DMS53 treated with DMSO at 0.1 percent for 48 hours (cell line): ENCODE results near the gene WDR45.
A peak's percentile ranks its signal among the peaks of the same experiment; 100 is the strongest.
"Not testable (repeated sequence)": the region's sequence is repeated elsewhere in the genome, so short reads cannot be mapped to it uniquely, and the experiment has no call there.

Experiments
- DNase-seq: peaks from one replicate; lab custom pipeline; 2025; ENCODE audit not compliant: unreplicated experiment; lab: John Stamatoyannopoulos, UW

WDR45 gene

DNA sequence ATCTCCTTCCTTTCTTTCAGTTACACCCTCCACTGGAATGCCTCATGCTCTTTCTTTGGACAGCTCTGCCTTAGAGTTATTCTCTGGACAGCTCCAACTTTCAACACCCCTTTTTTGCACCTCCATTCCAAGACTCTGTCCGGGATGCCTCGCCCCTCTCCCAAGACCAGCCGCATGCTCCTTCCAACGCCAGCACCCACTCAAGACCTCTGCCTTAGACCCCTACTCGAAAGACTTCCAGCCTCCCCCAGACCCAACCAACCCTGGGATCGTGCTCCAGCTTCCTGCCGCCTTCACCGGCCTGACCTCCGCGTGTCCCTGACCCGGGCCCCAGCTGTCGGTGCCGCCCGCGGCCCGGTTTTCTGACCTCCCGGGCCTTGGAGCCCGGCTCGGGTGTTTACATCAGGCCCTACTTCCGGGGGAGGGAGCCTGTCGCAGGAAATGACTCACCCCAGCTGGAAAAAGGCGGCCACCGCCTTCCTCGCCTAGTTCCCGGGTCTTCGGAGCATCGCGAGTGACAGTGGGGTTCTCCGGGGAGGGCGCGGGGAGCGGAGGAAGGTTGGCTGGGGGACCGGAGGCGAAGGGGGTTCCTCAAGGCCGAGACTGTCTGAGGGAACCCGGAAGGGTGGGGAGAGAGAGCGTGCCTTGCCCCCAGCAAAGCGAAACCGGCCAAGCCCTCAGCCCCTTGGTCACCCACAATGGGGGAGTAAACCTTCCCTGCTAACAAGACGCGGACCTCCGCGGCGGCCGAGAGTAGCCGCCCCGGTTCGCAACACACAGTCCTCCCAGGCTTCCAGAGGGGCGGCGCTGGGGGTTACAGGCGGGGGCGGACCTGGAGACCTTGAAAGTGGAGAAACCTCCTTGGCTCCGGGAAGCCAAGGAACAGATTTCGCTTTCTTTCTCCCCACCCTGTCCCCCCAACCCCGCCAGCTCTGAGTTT lies at the start of gene WDR45:
TSS of gene WDR45 (minus strand) at position 399 of the 940 bp plus-strand sequence. CDS start 1,792 bp downstream, outside the sequence.
- peak; percentile 47 for DNase-seq

DNA sequence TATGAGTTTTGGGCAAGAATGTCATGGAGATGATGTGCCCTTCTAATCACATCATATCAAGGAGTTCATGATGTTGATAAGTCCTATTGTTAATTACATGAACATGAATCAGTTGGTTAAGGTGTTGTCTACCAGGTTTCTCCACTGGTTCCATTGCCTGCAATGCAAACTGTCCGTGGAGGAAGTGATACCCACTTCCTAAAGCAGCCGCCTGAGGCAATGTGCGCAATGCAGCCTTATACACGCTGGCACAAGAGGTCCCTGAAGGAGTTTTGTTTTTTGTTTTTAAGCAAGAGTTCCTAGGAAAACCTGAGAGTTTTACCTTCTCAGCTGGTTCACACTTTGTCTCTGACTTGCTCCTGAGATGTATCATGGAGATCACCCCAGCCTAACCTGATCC lies 49.7 kb upstream of the WDR45 start:
- DNase-seq, result no peak

DNA sequence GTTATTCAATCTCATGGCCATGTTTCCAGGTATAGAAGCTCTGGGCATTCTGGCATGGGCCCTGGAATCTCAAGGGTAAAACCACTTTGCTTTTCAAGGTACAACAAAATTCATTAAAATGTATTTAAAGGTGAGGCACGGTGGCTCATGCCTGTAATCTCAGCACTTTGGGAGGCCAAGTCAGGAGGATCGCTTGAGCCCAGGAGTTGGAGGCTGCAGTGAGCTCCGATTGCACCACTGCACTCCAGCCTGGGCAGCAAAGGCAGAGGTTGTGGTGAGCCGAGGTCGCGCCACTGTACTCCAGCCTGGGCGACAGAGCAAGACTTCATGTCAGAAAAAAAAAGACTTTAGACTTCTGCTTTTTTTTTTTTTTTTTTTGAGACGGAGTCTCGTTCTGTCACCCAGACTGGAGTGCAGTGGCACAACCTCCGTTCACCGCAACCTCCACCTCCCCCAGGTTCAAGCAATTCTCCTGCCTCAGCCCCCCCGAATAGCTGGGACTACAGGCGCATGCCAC lies 48.1 kb upstream of the WDR45 start:
- DNase-seq, result not testable (repeated sequence)

GRCh38 chrX:49122499-49122898 lies 42.8 kb upstream of the WDR45 start:
- no peak for DNase-seq

- no peak for DNase-seq
These were observed 40.4 kb upstream of the WDR45 start for GRCh38 chrX:49120091-49120490.

GRCh38 chrX:49117581-49117980 lies 37.9 kb upstream of the WDR45 start:
- no peak for DNase-seq

DNA sequence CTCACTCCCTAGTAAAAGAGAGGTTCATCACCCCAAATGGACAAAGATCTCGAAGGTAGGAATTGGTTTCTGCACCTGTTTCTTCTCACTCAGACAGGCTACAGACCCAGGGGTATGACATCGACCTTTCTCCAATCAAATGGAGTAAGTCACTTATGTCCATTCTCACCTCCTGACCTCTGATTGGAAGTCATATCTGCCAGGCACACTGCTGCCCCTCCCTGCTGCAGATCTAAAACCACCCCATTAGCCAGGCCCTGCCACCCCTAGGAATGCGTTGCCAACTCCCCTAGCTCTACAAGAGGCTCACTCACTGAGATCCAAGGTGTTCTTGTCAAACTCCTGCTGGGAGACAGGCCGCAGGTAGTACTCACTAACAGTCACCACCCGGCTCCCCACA lies 37.0 kb upstream of the WDR45 start:
- DNase-seq, result no peak

DNA sequence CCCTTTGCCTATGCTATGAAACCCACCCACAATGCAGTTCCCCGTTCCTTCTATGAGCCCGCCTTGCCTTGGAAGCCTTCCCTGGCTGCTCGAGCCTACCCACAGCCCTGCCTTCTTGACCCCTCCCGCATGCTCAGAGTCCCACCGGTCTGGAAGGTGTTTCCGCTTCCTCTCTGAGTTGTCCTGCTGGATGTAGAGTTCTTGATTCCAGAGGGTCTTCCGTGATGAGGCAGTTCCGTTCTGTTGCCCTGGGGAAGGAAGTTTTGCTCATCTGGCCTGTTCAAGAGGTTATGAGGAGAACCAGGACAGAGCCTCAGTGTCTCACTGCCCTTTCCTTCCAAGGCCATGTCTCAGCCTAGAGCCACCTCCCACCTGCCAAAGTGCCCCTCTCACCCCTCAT lies 36.4 kb upstream of the WDR45 start:
- no peak for DNase-seq

- no peak for DNase-seq
These were observed 32.1 kb upstream of the WDR45 start for GRCh38 chrX:49111791-49112190.

DNA sequence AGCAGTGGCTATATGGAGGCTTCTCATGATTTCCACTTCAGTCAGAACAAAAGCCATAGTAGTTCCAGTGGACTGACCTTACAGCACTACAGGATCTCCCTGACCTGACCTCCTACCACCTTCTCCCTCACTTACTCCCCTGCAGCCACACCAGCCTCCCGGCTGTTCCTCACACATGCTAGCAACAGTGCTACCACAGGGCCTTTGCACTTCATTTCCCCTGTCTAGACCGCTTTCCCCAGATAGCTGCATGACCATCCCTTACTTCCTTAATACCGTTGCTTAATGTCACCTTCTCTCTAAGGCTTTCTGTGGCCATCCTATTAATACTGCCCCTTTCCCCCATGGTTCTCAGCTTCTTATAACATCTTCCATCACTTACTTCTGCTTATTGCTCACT lies 30.7 kb upstream of the WDR45 start:
- no peak for DNase-seq

DNA sequence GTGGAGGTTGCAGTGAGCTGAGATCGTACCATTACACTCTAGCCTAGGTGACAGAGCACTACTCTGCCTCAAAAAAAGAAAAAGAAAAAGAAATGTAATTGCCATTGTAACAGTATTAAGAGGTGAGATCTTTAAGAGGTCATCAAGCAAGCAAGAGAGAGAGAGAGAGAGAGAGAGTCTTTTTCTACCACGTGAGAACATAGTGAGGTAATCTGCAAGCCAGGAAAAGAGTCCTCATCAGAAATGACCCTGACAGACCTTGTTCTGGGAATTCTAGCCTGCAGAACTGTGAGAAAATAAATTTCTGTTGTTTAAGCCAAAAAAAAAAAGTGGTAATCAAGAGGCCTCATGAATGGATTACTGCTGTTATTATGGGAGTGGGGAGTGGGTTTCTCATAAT lies 29.0 kb upstream of the WDR45 start:
- DNase-seq, result no peak

DNA sequence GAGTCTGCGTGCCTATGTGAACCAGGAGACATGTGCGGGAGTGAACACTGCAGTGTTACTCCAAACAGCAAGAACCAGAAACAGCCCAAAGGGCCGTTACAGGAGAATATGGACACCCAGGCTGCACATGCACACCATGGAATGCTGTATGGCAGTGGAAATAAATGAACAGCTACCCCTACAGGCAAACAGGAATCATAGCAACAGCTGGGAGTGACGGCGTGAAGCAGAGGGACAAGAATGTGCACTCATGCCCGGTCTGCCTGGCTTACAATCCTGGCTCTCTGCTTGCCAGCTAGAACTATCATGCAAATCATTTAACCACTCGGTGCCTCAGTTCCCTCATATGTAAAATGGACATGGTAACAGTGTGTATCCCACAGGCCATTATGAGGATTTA lies 27.2 kb upstream of the WDR45 start:
- peak; percentile 17 for DNase-seq

- no peak for DNase-seq
These were observed 26.6 kb upstream of the WDR45 start for GRCh38 chrX:49106296-49106695.

DNA sequence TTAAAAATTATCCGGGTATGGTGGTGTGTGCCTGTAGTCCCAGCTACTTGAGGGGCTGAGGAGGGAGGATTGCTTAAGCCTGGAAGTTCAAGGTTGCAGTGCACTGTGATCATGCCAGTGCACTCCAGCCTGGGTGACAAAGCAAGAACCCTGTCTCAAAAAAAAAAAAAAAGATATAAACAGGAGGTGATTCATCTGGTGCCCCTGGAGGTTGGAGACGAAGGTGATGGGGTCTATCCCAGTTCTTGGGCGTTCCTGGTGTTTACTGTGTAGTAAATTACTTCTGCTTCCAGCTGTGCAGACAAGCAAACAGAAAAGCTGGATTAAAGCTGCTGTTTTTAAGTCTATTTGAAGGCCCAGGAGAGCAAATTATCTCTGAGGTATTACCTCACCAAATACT lies 23.9 kb upstream of the WDR45 start:
- DNase-seq, result no peak

DNA sequence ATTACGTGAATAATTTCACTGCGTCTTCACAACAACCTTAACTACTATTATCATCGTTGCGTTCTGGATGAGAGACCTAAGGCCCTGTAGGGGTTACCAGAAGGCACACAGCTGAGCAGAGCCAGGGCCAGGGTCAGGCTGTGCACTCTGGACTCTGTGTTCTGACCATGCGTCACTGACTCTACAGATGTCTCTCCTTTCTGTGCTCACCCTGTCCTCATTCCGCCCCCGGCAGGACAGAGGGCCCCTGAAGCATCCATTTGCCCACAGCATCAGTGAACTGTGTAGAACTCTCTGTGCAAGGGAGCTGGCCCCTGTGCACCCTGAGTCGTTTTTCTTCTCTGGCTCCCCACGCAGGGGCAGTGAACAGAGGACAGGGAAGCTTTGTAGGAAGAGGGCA lies 22.5 kb upstream of the WDR45 start:
- DNase-seq, result no peak

GRCh38 chrX:49101629-49101984 lies 21.9 kb upstream of the WDR45 start:
- DNase-seq, result no peak

- DNase-seq, result peak; percentile 95
These were observed 21.3 kb upstream of the WDR45 start for GRCh38 chrX:49100704-49101628.

DNA sequence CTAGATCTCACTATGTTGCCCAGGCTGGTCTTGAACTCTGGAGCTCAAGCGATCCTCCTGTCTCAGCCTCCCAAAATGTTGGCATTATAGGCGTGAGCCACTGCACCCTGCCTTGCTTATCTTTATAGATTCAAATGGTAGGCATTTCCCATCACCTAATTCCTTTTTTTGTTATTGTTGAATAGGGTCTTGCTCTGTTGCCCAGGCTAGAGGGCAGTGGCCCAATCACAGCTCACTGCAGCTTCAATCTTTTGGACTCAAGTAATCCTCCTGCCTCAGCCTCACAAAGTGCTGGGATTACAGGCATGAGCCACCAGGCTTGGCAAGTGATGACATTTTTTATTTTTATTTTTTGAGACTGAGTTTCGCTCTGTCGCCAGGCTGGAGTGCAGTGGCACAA lies 16.7 kb upstream of the WDR45 start:
- no peak for DNase-seq

DNA sequence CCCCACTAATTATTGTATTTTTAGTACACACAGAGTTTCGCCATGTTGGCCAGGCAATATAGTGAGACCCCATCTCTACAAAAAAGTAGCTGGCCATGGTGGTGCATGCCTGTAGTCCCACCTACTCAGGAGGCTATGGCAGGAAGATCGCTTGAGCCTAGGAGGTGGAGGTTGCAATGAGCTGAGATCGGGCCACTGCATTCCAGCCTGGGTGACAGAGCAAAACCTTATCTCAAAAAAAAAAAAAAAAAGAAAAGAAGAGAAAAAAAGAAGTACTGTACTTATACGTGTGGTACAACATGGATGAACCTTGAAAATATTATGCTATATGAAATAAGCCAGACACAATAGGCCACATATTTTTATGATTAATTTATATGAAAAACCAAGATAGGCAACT lies 9.9 kb upstream of the WDR45 start:
- DNase-seq, result no peak

GRCh38 chrX:49082271-49082871 lies 2.7 kb upstream of the WDR45 start:
- DNase-seq, result no peak

GRCh38 chrX:49077941-49078340 lies 1.7 kb downstream of the WDR45 start:
- no peak for DNase-seq
